ENCODE data around the gene BDKRB1. TPM values are rescaled to one million over a fixed set of nuclear protein-coding genes. Genes with fewer than 3 reads are reported as not detected.

Gene BDKRB1
- total RNA-seq, 1 donor from 2014 or later = not detected

- H3K36me3 Mint-ChIP-seq = peaks cover 3% of the 10 kb centered on the region
- Histone ChIP-seq H3K27ac (no peak overlapping the region), H2AFZ (replicated peaks) (no peak overlapping the region)
Measured at GRCh38 chr14:96225213-96225612, 30.8 kb upstream of the BDKRB1 start.

GRCh38 chr14:96225745-96226151 lies 30.3 kb upstream of the BDKRB1 start:
- Histone ChIP-seq H3K4me1 (no peaks in the 10 kb centered on the region), H3F3A (ENCODE audit: low read depth) (no peaks in the 10 kb centered on the region), H3K4me2 (no peak overlapping the region), H3K36me3 (no peaks in the 10 kb centered on the region), H3K27ac (no peak overlapping the region), H3K9me3 (ENCODE audit: low read depth) (no peaks in the 10 kb centered on the region), H4K20me1 (ENCODE audit: low read depth) (no peaks in the 10 kb centered on the region), H3K4me3 (no peak overlapping the region), H2AFZ (replicated peaks) (no peak overlapping the region), H3K9ac (no peak overlapping the region), H3K27me3 (no peaks in the 10 kb centered on the region), H3K79me2 (ENCODE audit: low read depth) (no peaks in the 10 kb centered on the region)
- peaks cover 3% of the 10 kb centered on the region for H3K36me3 Mint-ChIP-seq
- H3K27ac Mint-ChIP-seq = peak overlapping the region; percentile 6
- TF ChIP-seq EZH2phosphoT487 (IDR thresholded peaks at IDR 0.05) (no peak), CTCF (IDR thresholded peaks at IDR 0.05) (peak; percentile 15)
- no peak overlapping the region for H3K4me3 Mint-ChIP-seq
- peaks cover 6% of the 10 kb centered on the region for H3K4me1 Mint-ChIP-seq
- peaks cover 12% of the 10 kb centered on the region for H3K9me3 Mint-ChIP-seq
- peak; percentile 31 for DNase-seq (ENCODE audit: low spot score)
- peaks cover 5% of the 10 kb centered on the region for H3K27me3 Mint-ChIP-seq (ENCODE audit: insufficient read depth, low read depth)

More at GRCh38 chr14:96225213-96225612, 30.8 kb upstream of the BDKRB1 start:
- H3K36me3 ChIP-seq = no peaks in the 10 kb centered on the region
- no peak overlapping the region for H3K4me3 ChIP-seq
- peaks cover 5% of the 10 kb centered on the region for H3K27me3 Mint-ChIP-seq (ENCODE audit: insufficient read depth, low read depth)
- peaks cover 13% of the 10 kb centered on the region for H3K9me3 Mint-ChIP-seq
- H3K79me2 ChIP-seq (ENCODE audit: low read depth) = no peaks in the 10 kb centered on the region
- no peak overlapping the region for H3K9ac ChIP-seq
- no peaks in the 10 kb centered on the region for H3K27me3 ChIP-seq
- no peaks in the 10 kb centered on the region for H3F3A ChIP-seq (ENCODE audit: low read depth)
- no peaks in the 10 kb centered on the region for H3K4me1 ChIP-seq
- no peak overlapping the region for H3K4me2 ChIP-seq
- no peaks in the 10 kb centered on the region for H3K9me3 ChIP-seq (ENCODE audit: low read depth)
- peaks cover 6% of the 10 kb centered on the region for H3K4me1 Mint-ChIP-seq
- peak overlapping the region; percentile 6 for H3K27ac Mint-ChIP-seq
- no peak for DNase-seq (ENCODE audit: low spot score)
- no peaks in the 10 kb centered on the region for H4K20me1 ChIP-seq (ENCODE audit: low read depth)
- H3K4me3 Mint-ChIP-seq = no peak overlapping the region
- TF ChIP-seq EZH2 (IDR thresholded peaks at IDR 0.05) = no peak
- TF ChIP-seq EZH2phosphoT487 (IDR thresholded peaks at IDR 0.05) = no peak
- TF ChIP-seq CTCF (IDR thresholded peaks at IDR 0.05) = no peak

GRCh38 chr14:96227428-96227827 lies 28.6 kb upstream of the BDKRB1 start:
- Histone ChIP-seq H3F3A (ENCODE audit: low read depth) (peaks cover 7% of the 10 kb centered on the region), H3K9ac (no peak overlapping the region), H3K36me3 (no peaks in the 10 kb centered on the region), H3K9me3 (ENCODE audit: low read depth) (no peaks in the 10 kb centered on the region), H3K27ac (no peak overlapping the region), H3K4me1 (peaks cover 12% of the 10 kb centered on the region), H2AFZ (replicated peaks) (no peak overlapping the region), H3K4me3 (no peak overlapping the region), H3K79me2 (ENCODE audit: low read depth) (no peaks in the 10 kb centered on the region), H3K4me2 (no peak overlapping the region), H4K20me1 (ENCODE audit: low read depth) (peaks cover 5% of the 10 kb centered on the region), H3K27me3 (no peaks in the 10 kb centered on the region)
- Mint-ChIP-seq H3K4me3 (no peak overlapping the region), H3K4me1 (peaks cover 22% of the 10 kb centered on the region), H3K27me3 (ENCODE audit: insufficient read depth, low read depth) (peaks cover 8% of the 10 kb centered on the region), H3K36me3 (peaks cover 3% of the 10 kb centered on the region), H3K27ac (peak overlapping the region; percentile 62), H3K9me3 (peaks cover 12% of the 10 kb centered on the region)
- no peak for DNase-seq (ENCODE audit: low spot score)
- TF ChIP-seq EZH2 (IDR thresholded peaks at IDR 0.05) = no peak
- TF ChIP-seq CTCF (IDR thresholded peaks at IDR 0.05) = no peak
- no peak for TF ChIP-seq EZH2phosphoT487 (IDR thresholded peaks at IDR 0.05)
